ENCODE data around the gene ZMIZ1.

DNA sequence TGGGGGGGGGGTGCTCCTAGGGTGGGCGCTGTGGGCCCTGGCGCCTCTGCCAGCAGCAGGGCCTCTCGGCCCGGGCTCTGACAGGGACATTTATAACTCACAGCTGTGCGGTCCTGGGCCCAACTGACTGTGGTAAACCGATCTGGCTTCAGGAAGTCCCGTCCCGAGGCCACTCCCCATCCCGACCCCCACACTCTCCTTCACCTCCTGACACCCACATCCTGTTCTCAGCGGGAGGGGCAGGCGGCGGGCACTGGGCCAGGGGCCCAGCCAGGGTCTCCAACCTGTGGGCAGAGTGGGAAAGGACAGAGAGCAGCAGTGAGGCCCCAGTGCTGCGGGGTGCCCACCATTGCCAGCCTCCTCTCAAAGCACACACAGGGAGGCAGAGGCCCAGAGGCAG is 69.1 kb downstream of the ZMIZ1 start:
- TF ChIP-seq, protein P1, sequence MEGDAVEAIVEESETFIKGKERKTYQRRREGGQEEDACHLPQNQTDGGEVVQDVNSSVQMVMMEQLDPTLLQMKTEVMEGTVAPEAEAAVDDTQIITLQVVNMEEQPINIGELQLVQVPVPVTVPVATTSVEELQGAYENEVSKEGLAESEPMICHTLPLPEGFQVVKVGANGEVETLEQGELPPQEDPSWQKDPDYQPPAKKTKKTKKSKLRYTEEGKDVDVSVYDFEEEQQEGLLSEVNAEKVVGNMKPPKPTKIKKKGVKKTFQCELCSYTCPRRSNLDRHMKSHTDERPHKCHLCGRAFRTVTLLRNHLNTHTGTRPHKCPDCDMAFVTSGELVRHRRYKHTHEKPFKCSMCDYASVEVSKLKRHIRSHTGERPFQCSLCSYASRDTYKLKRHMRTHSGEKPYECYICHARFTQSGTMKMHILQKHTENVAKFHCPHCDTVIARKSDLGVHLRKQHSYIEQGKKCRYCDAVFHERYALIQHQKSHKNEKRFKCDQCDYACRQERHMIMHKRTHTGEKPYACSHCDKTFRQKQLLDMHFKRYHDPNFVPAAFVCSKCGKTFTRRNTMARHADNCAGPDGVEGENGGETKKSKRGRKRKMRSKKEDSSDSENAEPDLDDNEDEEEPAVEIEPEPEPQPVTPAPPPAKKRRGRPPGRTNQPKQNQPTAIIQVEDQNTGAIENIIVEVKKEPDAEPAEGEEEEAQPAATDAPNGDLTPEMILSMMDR (IDR thresholded peaks at IDR 0.05) = no peak
- TF ChIP-seq ZFX (IDR thresholded peaks at IDR 0.05; ENCODE audit: borderline replicate concordance) = no peak
